NCI-H1694 (cell line): ENCODE data around the gene NIM1K.
"Not testable (repeated sequence)": the region's sequence is repeated elsewhere in the genome, so short reads cannot be mapped to it uniquely, and the experiment has no call there.

ENCODE experiments used
- DNase-seq: peaks from one replicate; lab custom pipeline; 2025; lab: John Stamatoyannopoulos, UW

Gene NIM1K

GRCh38 chr5:43281840-43282658 lies 90.0 kb downstream of the NIM1K start:
- DNase-seq = no peak

DNA sequence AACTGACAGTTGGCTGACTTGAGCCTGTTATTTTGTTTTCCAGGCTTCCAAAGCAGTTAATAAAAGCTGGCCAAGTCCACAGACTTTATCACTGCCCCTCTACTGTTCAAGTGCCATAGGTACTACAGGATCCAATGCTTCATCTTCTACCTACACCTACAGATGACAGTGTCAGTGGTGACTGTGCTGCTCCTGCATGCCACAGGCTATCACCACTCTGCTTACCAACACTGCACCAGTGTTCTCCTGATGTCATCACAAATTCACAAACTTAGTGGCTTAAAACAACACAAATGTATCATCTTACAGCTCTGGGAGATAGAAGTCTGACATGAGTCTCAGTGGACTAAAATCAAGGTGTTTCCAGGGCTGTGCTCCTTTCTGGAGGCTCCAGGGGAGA lies 94.6 kb downstream of the NIM1K start:
- DNase-seq = no peak

GRCh38 chr5:43287493-43287892 lies 95.5 kb downstream of the NIM1K start:
- no peak for DNase-seq

- DNase-seq = no peak
Measured at GRCh38 chr5:43288269-43288831, 96.3 kb downstream of the NIM1K start.

DNA sequence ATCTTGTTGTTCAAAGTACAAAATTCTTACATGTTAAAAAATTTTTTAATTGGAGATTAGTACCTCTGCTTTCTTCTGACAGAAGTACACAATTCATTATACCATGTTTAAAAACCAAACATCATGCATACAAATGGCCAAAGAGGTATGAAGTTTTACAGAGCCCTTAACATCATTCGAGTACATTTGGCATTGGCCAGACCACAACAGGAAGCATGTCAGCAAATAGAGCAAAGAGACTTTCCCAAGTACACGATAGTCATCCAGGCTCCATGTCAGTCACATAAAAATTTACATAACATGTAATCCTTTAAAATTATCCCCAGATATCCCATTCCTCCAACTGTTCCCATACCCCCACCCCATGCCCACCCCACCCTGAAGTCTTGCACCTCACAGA lies 98.7 kb downstream of the NIM1K start:
- no peak for DNase-seq

GRCh38 chr5:43294226-43294625 lies 102.2 kb downstream of the NIM1K start:
- DNase-seq = no peak

DNA sequence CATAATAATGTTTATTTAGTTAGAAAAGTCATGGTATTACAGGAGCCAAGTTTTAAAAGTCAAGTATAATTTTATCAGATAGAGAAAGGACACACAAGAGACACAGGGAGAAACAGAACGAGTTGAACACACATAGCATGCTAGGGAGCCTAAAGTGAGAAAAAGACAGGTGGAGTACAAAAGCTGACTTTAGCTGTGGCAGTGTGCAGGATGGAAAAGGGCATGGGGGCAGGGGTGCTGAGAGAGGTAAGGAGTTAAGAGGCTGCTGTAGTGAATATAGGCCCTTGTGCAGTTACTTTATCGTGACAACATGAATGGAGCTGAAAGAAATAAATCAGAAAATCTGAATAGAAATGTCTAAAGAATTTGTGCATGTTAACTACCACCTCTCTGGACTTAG lies 103.2 kb downstream of the NIM1K start:
- DNase-seq = no peak

GRCh38 chr5:43296835-43297234 lies 104.8 kb downstream of the NIM1K start:
- no peak for DNase-seq

- DNase-seq = no peak
Measured at GRCh38 chr5:43298443-43298842, 106.4 kb downstream of the NIM1K start.

GRCh38 chr5:43300112-43300511 lies 108.1 kb downstream of the NIM1K start:
- no peak for DNase-seq

GRCh38 chr5:43301653-43302091 lies 109.6 kb downstream of the NIM1K start:
- no peak for DNase-seq

DNA sequence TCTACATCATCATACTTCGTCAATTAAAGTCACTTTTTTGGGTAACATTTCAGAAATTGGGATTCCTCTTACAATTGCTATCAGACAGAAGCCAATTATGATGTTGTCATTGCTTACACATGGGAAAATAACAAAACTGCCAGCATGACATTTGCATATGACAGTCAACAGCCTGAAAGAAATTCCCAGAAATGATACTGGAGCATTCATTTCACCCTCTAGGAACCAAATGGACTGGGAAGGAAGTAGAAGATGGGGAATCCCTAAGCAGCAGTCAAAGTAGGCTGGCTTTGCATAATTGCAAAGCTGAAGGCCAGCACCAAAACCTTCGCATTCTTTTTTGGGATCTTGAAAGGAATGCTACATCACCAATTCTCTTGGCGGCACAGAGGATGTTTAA lies 110.5 kb downstream of the NIM1K start:
- no peak for DNase-seq

GRCh38 chr5:43303242-43303641 lies 111.2 kb downstream of the NIM1K start:
- DNase-seq = no peak

GRCh38 chr5:43304525-43304924 lies 112.5 kb downstream of the NIM1K start:
- no peak for DNase-seq

DNA sequence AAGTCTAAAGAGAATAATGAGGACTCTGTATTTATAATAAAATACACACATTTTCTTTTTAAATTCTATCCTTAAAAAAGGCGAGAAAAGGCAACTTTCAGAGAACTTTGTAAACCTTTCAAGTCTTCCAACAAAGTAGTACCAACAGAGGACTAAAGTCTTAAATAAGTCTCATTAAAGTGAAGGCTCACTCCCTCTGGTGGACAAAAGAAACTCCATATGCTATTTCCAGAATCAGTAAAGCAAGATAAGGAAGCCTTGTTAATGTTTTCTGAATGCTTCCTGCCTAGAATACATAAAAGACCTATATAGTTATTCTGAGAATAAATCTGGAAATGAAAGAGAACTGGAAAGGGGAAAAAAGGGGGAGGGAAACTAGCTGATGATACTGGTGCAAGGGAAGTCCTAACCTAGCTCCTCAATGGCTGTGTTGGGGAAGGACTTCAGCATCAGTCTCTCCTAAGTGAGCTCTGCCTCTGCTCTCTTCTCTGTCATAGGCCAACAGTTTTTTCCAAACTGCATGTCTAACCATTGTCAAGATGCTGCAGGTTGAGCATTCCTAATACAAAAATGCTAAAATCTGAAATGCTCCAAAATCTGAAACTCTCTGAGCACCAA lies 114.0 kb downstream of the NIM1K start:
- DNase-seq = peak; percentile 81

GRCh38 chr5:43306954-43307353 lies 114.9 kb downstream of the NIM1K start:
- not testable (repeated sequence) for DNase-seq

GRCh38 chr5:43309122-43309521 lies 117.1 kb downstream of the NIM1K start:
- no peak for DNase-seq

DNA sequence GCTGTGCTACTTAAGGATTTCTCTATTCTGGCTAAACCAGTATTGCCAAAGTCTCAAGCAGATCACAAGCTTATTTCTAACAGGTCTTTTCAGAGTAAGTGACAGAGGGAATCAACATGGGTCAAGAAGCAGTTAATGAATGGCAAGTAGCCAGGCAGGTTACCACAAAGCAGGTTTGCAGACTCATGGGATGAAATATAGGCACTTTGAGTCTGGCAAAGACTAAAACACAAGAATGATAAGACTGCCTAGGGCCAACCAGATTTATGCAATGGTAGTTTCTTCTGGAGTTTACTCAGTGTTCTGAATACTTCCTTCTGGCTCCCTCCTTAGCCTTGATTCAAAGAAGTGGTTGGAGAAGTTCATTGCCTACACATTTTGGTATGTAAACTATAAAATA lies 117.6 kb downstream of the NIM1K start:
- DNase-seq = no peak

DNA sequence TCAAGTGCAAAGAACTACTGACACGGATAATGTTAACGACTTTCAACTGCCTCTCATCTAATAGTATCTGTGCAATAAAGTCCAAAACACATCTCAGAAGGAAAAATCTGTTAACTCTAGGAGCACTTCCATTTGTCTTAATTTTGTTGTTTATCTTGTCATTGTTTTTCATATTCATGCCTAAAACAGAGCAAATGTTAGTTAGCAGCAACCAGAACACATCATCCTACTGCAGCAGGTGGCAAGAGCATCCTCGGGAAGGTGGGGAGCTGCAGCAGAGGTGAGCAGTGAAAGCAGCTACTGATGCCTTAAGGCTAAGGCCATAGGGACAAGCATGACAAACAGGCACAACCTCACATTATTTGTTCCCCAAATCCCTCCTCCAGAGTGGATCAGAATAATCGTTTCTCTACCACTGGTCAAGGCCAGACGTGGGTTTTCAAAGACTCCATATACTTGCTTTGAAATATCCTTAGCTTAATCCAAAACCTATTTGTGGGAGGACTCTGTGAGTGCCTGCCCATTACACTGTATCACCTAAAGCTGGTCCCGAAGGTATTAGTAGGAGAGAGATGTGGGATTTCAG lies 120.1 kb downstream of the NIM1K start:
- no peak for DNase-seq

GRCh38 chr5:43312699-43313034 lies 120.6 kb downstream of the NIM1K start:
- no peak for DNase-seq

- DNase-seq = peak; percentile 100
Measured at GRCh38 chr5:43313035-43313853, 121.2 kb downstream of the NIM1K start, which contains the start of gene HMGCS1. TSS of gene HMGCS1 (minus strand) at chr5:43313412. CDS start at chr5:43298965, 14,447 bp downstream.

DNA sequence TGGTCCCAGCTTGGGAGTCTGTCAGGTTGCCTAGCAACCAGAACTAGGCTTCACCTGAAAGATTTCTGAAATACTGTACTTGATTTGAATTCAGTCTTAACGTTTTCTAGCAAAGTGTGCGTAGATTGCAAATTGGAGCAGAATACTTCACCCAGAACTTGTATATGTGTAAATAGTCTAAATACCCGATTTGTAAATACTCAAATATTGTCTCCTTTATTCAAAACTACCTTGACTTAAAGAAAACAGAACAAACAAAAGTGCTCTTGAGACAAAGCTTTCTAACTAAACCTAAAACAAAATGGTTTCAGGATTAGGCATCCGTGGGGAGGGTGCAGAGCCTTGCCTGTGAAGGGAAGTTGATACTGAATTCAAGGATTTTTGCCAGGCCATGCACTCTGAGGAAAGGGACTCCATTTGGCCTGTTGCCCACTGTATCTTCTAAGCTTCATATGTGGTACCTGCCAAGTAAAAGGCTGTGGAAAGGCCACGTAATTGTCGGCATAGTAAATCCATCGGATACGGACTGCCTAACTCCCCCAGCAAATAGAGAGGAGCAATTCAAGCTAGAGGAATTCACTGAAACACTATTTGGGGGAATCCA lies 121.9 kb downstream of the NIM1K start:
- no peak for DNase-seq
